ENCODE results near the gene SEMA3D.

SEMA3D gene

DNA sequence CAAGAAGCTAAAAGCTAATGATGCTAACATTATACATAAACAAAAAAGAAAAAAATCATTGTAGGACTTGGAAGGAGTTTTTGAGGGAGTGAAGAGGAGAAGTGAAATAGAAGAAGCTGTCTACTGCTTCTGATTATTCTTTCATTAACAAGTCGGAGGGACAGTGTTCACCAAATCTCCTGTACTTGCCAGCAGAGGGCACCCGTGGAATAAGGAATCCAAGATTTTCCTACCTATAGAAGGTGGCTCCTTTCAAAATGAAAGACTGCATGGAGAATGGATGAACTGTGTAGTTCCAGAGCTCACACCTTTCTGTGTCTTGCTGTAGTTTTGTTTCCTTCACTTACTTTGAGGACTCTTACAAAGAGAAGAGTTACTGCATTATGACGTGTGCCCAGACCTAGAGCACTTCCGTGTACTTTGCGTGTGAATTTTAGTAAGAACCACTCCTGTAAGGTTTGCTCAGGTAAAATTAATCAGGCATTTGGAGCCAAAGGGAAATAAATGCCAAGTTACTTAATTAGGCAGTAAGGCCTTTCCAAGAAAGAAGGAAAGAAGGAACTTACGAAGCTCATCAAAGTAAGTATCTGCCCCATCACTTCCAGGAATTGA lies 145.1 kb downstream of the SEMA3D start:
- Mint-ChIP-seq H3K27me3 (ENCODE audit: low read depth) (no peaks in the 10 kb centered on the region), H3K4me1 (ENCODE audit: low read depth) (no peaks in the 10 kb centered on the region), H3K9me3 (no peaks in the 10 kb centered on the region), H3K27ac (no peak overlapping the region), H3K36me3 (ENCODE audit: low read depth) (no peaks in the 10 kb centered on the region), H3K4me3 (no peak overlapping the region)
- no peak for DNase-seq (ENCODE audit: low spot score)

DNA sequence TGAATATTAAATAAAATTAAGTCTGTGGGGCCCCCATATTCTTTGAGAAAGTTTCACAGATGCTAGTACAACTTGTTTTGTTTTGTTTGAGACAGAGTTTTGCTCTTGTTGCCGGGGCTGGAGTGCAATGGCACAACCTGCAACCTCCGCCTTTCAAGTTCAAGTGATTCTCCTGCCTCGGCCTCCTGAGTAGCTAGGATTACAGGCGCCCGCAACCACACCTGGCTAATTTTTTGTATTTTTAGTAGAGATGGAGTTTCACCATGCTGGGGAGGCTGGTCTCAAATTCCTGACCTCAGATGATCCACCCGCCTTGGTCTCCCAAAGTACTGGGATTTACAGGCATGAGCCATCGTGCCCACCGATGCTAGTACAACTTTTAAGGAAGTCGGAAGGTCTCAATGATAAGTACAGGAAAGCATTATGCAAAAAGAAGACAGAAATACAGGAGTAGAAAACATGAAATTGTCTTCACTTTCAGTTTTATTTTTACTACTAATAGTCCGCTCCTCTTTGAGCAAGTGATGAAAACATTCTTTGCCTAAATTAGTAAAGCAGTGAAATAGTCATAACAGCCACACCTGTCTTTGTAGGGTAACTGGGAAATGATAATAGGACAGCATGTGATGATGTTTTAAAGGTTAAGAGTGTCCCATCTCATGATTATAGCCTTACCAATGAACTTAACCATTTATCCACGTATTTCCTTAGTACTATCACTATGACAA lies 147.5 kb downstream of the SEMA3D start:
- Mint-ChIP-seq H3K27ac (no peak overlapping the region), H3K4me1 (ENCODE audit: low read depth) (no peaks in the 10 kb centered on the region), H3K36me3 (ENCODE audit: low read depth) (no peaks in the 10 kb centered on the region), H3K27me3 (ENCODE audit: low read depth) (no peaks in the 10 kb centered on the region), H3K4me3 (no peak overlapping the region), H3K9me3 (no peaks in the 10 kb centered on the region)
- no peak for DNase-seq (ENCODE audit: low spot score)

DNA sequence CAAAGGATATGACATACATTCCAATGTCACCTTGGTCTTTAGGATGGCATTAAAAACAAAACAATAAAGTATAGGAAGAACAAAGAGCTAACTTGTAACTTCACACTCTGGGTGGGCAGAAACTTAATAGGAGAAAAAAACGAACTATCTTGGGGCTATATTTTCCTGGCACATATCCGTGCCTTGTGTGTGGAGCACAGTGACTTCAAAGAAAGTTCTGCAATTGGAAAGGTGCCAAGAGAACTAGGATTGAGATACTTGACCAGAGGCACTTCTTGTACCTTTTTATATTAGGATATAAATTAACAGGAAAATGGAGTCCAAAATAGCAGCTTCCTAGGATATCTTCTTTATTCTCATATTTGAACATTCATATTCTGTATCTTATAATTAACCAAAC lies 148.4 kb downstream of the SEMA3D start:
- H3K4me1 Mint-ChIP-seq (ENCODE audit: low read depth): no peaks in the 10 kb centered on the region
- no peaks in the 10 kb centered on the region for H3K27me3 Mint-ChIP-seq (ENCODE audit: low read depth)
- no peak for DNase-seq (ENCODE audit: low spot score)
- H3K4me3 Mint-ChIP-seq: no peak overlapping the region
- H3K9me3 Mint-ChIP-seq: no peaks in the 10 kb centered on the region
- H3K36me3 Mint-ChIP-seq (ENCODE audit: low read depth): no peaks in the 10 kb centered on the region
- no peak overlapping the region for H3K27ac Mint-ChIP-seq

GRCh38 chr7:85033263-85033662 lies 153.6 kb downstream of the SEMA3D start:
- no peak overlapping the region for H3K4me3 Mint-ChIP-seq
- no peaks in the 10 kb centered on the region for H3K27me3 Mint-ChIP-seq (ENCODE audit: low read depth)
- H3K4me1 Mint-ChIP-seq (ENCODE audit: low read depth): no peaks in the 10 kb centered on the region
- no peak for DNase-seq (ENCODE audit: low spot score)
- no peaks in the 10 kb centered on the region for H3K9me3 Mint-ChIP-seq
- H3K27ac Mint-ChIP-seq: no peak overlapping the region
- H3K36me3 Mint-ChIP-seq (ENCODE audit: low read depth): no peaks in the 10 kb centered on the region

- Mint-ChIP-seq H3K36me3 (ENCODE audit: low read depth) (no peaks in the 10 kb centered on the region), H3K9me3 (no peaks in the 10 kb centered on the region), H3K27me3 (ENCODE audit: low read depth) (no peaks in the 10 kb centered on the region), H3K27ac (no peak overlapping the region), H3K4me1 (ENCODE audit: low read depth) (no peaks in the 10 kb centered on the region), H3K4me3 (no peak overlapping the region)
- no peak for DNase-seq (ENCODE audit: low spot score)
Measured at GRCh38 chr7:85031475-85031874, 155.4 kb downstream of the SEMA3D start.

GRCh38 chr7:85030893-85031292 lies 156.0 kb downstream of the SEMA3D start:
- Mint-ChIP-seq H3K4me1 (ENCODE audit: low read depth) (no peaks in the 10 kb centered on the region), H3K9me3 (no peaks in the 10 kb centered on the region), H3K27me3 (ENCODE audit: low read depth) (no peaks in the 10 kb centered on the region), H3K36me3 (ENCODE audit: low read depth) (no peaks in the 10 kb centered on the region), H3K27ac (no peak overlapping the region), H3K4me3 (no peak overlapping the region)
- DNase-seq (ENCODE audit: low spot score): no peak

GRCh38 chr7:85025312-85025756 lies 161.5 kb downstream of the SEMA3D start:
- H3K36me3 Mint-ChIP-seq (ENCODE audit: low read depth): no peaks in the 10 kb centered on the region
- no peaks in the 10 kb centered on the region for H3K27me3 Mint-ChIP-seq (ENCODE audit: low read depth)
- no peak for DNase-seq (ENCODE audit: low spot score)
- H3K9me3 Mint-ChIP-seq: no peaks in the 10 kb centered on the region
- H3K4me3 Mint-ChIP-seq: no peak overlapping the region
- H3K4me1 Mint-ChIP-seq (ENCODE audit: low read depth): no peaks in the 10 kb centered on the region
- H3K27ac Mint-ChIP-seq: no peak overlapping the region

- Mint-ChIP-seq H3K4me1 (ENCODE audit: low read depth) (no peaks in the 10 kb centered on the region), H3K27me3 (ENCODE audit: low read depth) (peaks cover 2% of the 10 kb centered on the region), H3K4me3 (no peak overlapping the region), H3K36me3 (ENCODE audit: low read depth) (no peaks in the 10 kb centered on the region), H3K9me3 (no peaks in the 10 kb centered on the region), H3K27ac (no peak overlapping the region)
- no peak for DNase-seq (ENCODE audit: low spot score)
Measured at GRCh38 chr7:85023916-85024315, 162.9 kb downstream of the SEMA3D start.

DNA sequence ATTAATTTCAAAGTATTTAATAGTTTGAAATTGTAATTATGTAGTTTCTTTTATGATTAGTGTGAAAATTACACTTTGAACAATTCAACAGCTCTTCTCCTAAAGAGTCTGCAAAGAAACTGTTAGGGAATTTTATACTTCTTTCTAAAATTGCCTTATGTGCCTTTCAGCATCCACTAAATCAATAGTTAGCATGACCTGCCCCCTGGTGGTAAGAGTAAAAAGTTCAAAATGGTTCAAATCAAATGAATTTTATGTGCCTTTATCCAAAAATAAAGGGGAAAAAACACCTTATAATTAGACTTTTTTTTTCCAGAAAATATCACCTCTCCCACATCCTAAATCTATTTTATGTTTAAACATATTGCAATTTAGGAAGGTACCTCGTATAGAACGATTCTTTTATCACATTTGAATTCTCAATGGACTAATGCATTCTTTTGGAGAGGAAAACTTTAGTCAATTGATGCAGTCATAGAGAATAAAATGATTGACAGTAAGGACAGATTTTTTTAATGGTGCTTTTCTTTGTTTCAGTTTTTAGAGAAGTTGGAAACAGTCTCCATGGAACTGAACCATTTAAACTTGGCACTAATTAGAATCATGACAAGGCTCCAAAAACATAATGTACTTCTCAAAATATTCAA lies 163.7 kb downstream of the SEMA3D start:
- no peaks in the 10 kb centered on the region for H3K9me3 Mint-ChIP-seq
- DNase-seq (ENCODE audit: low spot score): no peak
- H3K36me3 Mint-ChIP-seq (ENCODE audit: low read depth): no peaks in the 10 kb centered on the region
- no peaks in the 10 kb centered on the region for H3K4me1 Mint-ChIP-seq (ENCODE audit: low read depth)
- no peak overlapping the region for H3K27ac Mint-ChIP-seq
- peaks cover 2% of the 10 kb centered on the region for H3K27me3 Mint-ChIP-seq (ENCODE audit: low read depth)
- no peak overlapping the region for H3K4me3 Mint-ChIP-seq

- no peaks in the 10 kb centered on the region for H3K9me3 Mint-ChIP-seq
- H3K36me3 Mint-ChIP-seq (ENCODE audit: low read depth): no peaks in the 10 kb centered on the region
- no peak for DNase-seq (ENCODE audit: low spot score)
- peaks cover 2% of the 10 kb centered on the region for H3K27me3 Mint-ChIP-seq (ENCODE audit: low read depth)
- H3K4me1 Mint-ChIP-seq (ENCODE audit: low read depth): no peaks in the 10 kb centered on the region
- H3K27ac Mint-ChIP-seq: no peak overlapping the region
- H3K4me3 Mint-ChIP-seq: no peak overlapping the region
Measured at GRCh38 chr7:85022064-85022697, 164.7 kb downstream of the SEMA3D start.

GRCh38 chr7:85021101-85021704 lies 165.7 kb downstream of the SEMA3D start:
- no peaks in the 10 kb centered on the region for H3K9me3 Mint-ChIP-seq
- no peak for DNase-seq (ENCODE audit: low spot score)
- no peak overlapping the region for H3K4me3 Mint-ChIP-seq
- peaks cover 6% of the 10 kb centered on the region for H3K27me3 Mint-ChIP-seq (ENCODE audit: low read depth)
- no peaks in the 10 kb centered on the region for H3K4me1 Mint-ChIP-seq (ENCODE audit: low read depth)
- H3K36me3 Mint-ChIP-seq (ENCODE audit: low read depth): no peaks in the 10 kb centered on the region
- no peak overlapping the region for H3K27ac Mint-ChIP-seq

DNA sequence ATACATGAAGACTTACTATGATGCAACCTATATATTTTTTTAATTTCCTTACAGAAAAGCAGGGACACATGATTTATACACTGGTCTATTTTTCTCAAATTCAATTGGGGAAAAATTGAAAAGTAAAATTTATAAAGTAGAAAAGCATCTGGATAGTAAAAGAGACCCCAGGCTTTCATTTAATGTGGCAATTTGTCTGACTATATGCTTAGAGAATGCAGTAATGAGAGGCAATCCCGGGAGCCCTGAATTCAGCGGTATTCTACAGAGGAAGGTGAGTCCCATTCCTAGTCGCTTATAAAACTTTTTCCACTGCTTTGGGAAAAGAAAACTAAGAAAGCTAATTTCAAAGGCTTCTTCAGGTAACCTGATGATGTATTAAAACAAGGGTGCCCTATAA lies 167.1 kb downstream of the SEMA3D start:
- Mint-ChIP-seq H3K36me3 (ENCODE audit: low read depth) (no peaks in the 10 kb centered on the region), H3K9me3 (no peaks in the 10 kb centered on the region), H3K27me3 (ENCODE audit: low read depth) (peaks cover 6% of the 10 kb centered on the region), H3K27ac (no peak overlapping the region), H3K4me1 (ENCODE audit: low read depth) (no peaks in the 10 kb centered on the region), H3K4me3 (no peak overlapping the region)
- no peak for DNase-seq (ENCODE audit: low spot score)

- Mint-ChIP-seq H3K27me3 (ENCODE audit: low read depth) (peaks cover 6% of the 10 kb centered on the region), H3K4me3 (no peak overlapping the region), H3K9me3 (no peaks in the 10 kb centered on the region), H3K4me1 (ENCODE audit: low read depth) (no peaks in the 10 kb centered on the region), H3K36me3 (ENCODE audit: low read depth) (no peaks in the 10 kb centered on the region), H3K27ac (no peak overlapping the region)
- DNase-seq (ENCODE audit: low spot score): no peak
Measured at GRCh38 chr7:85019176-85019575, 167.7 kb downstream of the SEMA3D start.

DNA sequence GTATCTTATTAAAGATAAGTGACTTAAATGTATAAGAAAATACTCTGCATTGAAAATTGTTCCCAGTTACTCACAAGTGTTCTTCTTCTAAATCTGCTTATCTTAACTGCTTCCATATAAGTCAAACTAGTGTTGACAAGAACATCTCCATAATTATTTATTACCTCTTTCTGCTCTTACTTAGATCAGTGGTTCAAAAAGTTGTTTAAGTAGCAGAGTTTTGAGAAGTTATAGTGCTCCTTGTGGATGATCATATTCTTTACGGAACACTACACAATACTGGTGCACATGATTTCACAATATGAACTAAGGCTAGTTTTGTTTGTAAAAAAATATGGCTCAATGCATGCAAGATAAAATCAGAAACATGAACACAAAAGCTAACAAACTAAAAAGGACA lies 168.4 kb downstream of the SEMA3D start:
- no peaks in the 10 kb centered on the region for H3K36me3 Mint-ChIP-seq (ENCODE audit: low read depth)
- H3K4me1 Mint-ChIP-seq (ENCODE audit: low read depth): no peaks in the 10 kb centered on the region
- H3K27me3 Mint-ChIP-seq (ENCODE audit: low read depth): peaks cover 6% of the 10 kb centered on the region
- H3K27ac Mint-ChIP-seq: no peak overlapping the region
- DNase-seq (ENCODE audit: low spot score): no peak
- H3K9me3 Mint-ChIP-seq: no peaks in the 10 kb centered on the region
- H3K4me3 Mint-ChIP-seq: no peak overlapping the region

Measured in T-helper 2 cell treated with Interferon-gamma antibody and Interleukin-4, amounts not matched to agents 5 μg/mL and 100 μg/mL, for 36 hours (primary cell).